Fibroblast of lung (primary cell): ENCODE data around the gene RNGTT. TPM values are rescaled to one million over a fixed set of nuclear protein-coding genes. Genes with fewer than 3 reads are reported as not detected.

Experiments
- DNase-seq, 2 donors: peaks; one replicate each; pipeline versions ENCODE4 v3.0.0 to v3.0.0-alpha.2; 2010; ENCODE audit warnings: low read depth in 2 of 2
- H2AFZ ChIP-seq: 2 replicates; pipeline ENCODE4 v1.5.1; 2012; ENCODE audit warnings: low read length, control low read depth, inconsistent platforms
- H3K27ac ChIP-seq: 2 replicates; pipeline ENCODE4 v1.5.1; 2011; ENCODE audit warnings: low read length, control low read depth; ENCODE audit not compliant: insufficient read depth
- H3K27me3 ChIP-seq: 2 replicates; pipeline ENCODE4 v1.5.1; 2011; ENCODE audit warnings: mild to moderate bottlenecking, low read length; ENCODE audit not compliant: control insufficient read depth, insufficient read depth
- H3K36me3 ChIP-seq: 2 replicates; pipeline ENCODE4 v1.5.1; 2011; ENCODE audit warnings: low read length; ENCODE audit not compliant: control insufficient read depth, insufficient read depth
- H3K4me1 ChIP-seq: 2 replicates; pipeline ENCODE4 v1.5.1; 2011; ENCODE audit warnings: low read length; ENCODE audit not compliant: control insufficient read depth, insufficient read depth; ENCODE audit errors: extremely low read depth
- H3K4me2 ChIP-seq: 2 replicates; pipeline ENCODE4 v1.5.1; 2011; ENCODE audit warnings: low read length, control low read depth; ENCODE audit not compliant: insufficient read depth; ENCODE audit errors: extremely low read depth
- H3K4me3 ChIP-seq, 4 experiments: fragments of 200-600 bp in 1 of 4; sonication (generic) in 1 of 4; replicated peaks in 1 of 4; 2 replicates each; pipeline ENCODE4 v1.5.1; 2011 to 2016; ENCODE audit warnings: low read length in 4 of 4, low read depth in 3 of 4, mild to moderate bottlenecking in 3 of 4, control low read depth in 2 of 4, inconsistent platforms in 1 of 4, mixed read lengths in 1 of 4; ENCODE audit not compliant: insufficient read depth in 1 of 4; ENCODE audit errors: control extremely low read depth in 1 of 4
- H3K79me2 ChIP-seq: 2 replicates; pipeline ENCODE4 v1.5.1; 2012; ENCODE audit warnings: mild to moderate bottlenecking, low read length, inconsistent platforms; ENCODE audit not compliant: control insufficient read depth, insufficient read depth
- H3K9ac ChIP-seq: 2 replicates; pipeline ENCODE4 v1.5.1; 2011; ENCODE audit warnings: mild to moderate bottlenecking, low read length, control low read depth; ENCODE audit not compliant: insufficient read depth
- H3K9me3 ChIP-seq: 2 replicates; pipeline ENCODE4 v1.5.1; 2012; ENCODE audit warnings: low read depth, low read length; ENCODE audit not compliant: control insufficient read depth, insufficient read depth
- H4K20me1 ChIP-seq: 2 replicates; pipeline ENCODE4 v1.5.1; 2011; ENCODE audit warnings: low read length; ENCODE audit not compliant: control insufficient read depth, insufficient read depth; ENCODE audit errors: extremely low read depth
- CTCF ChIP-seq, 2 donors: IDR thresholded peaks in 1 of 2; conservative IDR thresholded peaks in 1 of 2; 1 replicate in 1 of 2; 2 replicates in 1 of 2; pipeline ENCODE4 v1.5.1; 2011 to 2012; ENCODE audit warnings: low read length in 2 of 2, control low read depth in 1 of 2, inconsistent platforms in 1 of 2, low read depth in 1 of 2, mild to moderate bottlenecking in 1 of 2
- EZH2 ChIP-seq: IDR thresholded peaks from 2 replicates; pipeline ENCODE4 v1.5.1; 2012; ENCODE audit warnings: low read length, control low read depth, mild to moderate bottlenecking; ENCODE audit errors: missing control alignments
- polyA plus RNA-seq, 2 donors: library from polyadenylated mRNA; depleted of rRNA in 1 of 2; stranded (reverse) in 1 of 2; unstranded in 1 of 2; fragments of >200 nt; gene quantifications; 2 replicates each; pipeline ENCODE4 v1.2.1, GENCODE V29; 2011 to 2012; ENCODE audit warnings: missing spikeins in 1 of 2
- total RNA-seq: library from RNA; depleted of rRNA; stranded (reverse); fragments of >200 nt; gene quantifications from 2 replicates; pipeline ENCODE4 v1.2.1, GENCODE V29; 2014

Gene RNGTT
- total and polyA plus RNA-seq, 2 donors (not counting 1 experiment from before 2014, with no cell fraction given), result 10.7 to 12.7 TPM

- Histone ChIP-seq H3K79me2 (no peaks in the 10 kb centered on the region), H2AFZ (no peak overlapping the region), H4K20me1 (no peaks in the 10 kb centered on the region), H3K9me3 (no peaks in the 10 kb centered on the region), H3K4me3 (no peak overlapping the region), H3K27ac (no peak overlapping the region), H3K9ac (no peak overlapping the region), H3K27me3 (no peaks in the 10 kb centered on the region), H3K4me2 (no peak overlapping the region), H3K4me1 (no peaks in the 10 kb centered on the region), H3K36me3 (no peaks in the 10 kb centered on the region)
- DNase-seq, result no peak
- TF ChIP-seq EZH2 (no peak), CTCF (conservative IDR thresholded peaks at IDR 0.05 in 1 of 2, IDR thresholded peaks at IDR 0.05 in 1 of 2; ENCODE audit: low read depth in 1 of 2, low read length in 2 of 2) (no peak)
Observed at GRCh38 chr6:88698661-88699060, 264.8 kb downstream of the RNGTT start.

GRCh38 chr6:88695937-88696336 lies 267.5 kb downstream of the RNGTT start:
- Histone ChIP-seq H3K4me1 (no peaks in the 10 kb centered on the region), H3K4me2 (no peak overlapping the region), H4K20me1 (no peaks in the 10 kb centered on the region), H3K9me3 (no peaks in the 10 kb centered on the region), H3K36me3 (no peaks in the 10 kb centered on the region), H3K27ac (no peak overlapping the region), H2AFZ (no peak overlapping the region), H3K4me3 (no peak overlapping the region), H3K27me3 (no peaks in the 10 kb centered on the region), H3K9ac (no peak overlapping the region), H3K79me2 (no peaks in the 10 kb centered on the region)
- DNase-seq, result no peak
- TF ChIP-seq CTCF (conservative IDR thresholded peaks at IDR 0.05 in 1 of 2, IDR thresholded peaks at IDR 0.05 in 1 of 2; ENCODE audit: low read depth in 1 of 2, low read length in 2 of 2) (no peak), EZH2 (no peak)

- Histone ChIP-seq H3K4me2 (no peak overlapping the region), H3K9ac (no peak overlapping the region), H3K4me1 (no peaks in the 10 kb centered on the region), H3K9me3 (no peaks in the 10 kb centered on the region), H3K27me3 (no peaks in the 10 kb centered on the region), H3K4me3 (no peak overlapping the region), H3K36me3 (no peaks in the 10 kb centered on the region), H3K79me2 (no peaks in the 10 kb centered on the region), H4K20me1 (no peaks in the 10 kb centered on the region), H3K27ac (no peak overlapping the region), H2AFZ (no peak overlapping the region)
- no peak for TF ChIP-seq EZH2
- no peak for TF ChIP-seq CTCF (conservative IDR thresholded peaks at IDR 0.05 in 1 of 2, IDR thresholded peaks at IDR 0.05 in 1 of 2; ENCODE audit: low read depth in 1 of 2, low read length in 2 of 2)
- DNase-seq, result peak in 1 of 2 donors; percentile 29
Observed at GRCh38 chr6:88683734-88684133, 279.7 kb downstream of the RNGTT start.
